Mucosa of descending colon (tissue), 3 donors: ENCODE results near the gene NIP7. TPM values are rescaled to one million over a fixed set of nuclear protein-coding genes. Genes with fewer than 3 reads are reported as not detected.

Source experiments
- ATAC-seq: fragments of 200-7000 bp; cut with Tn5 transposase; one replicate; pipeline ENCODE4 v1.9.1; 2020; ENCODE audit warnings: mild to moderate bottlenecking, moderate library complexity
- DNase-seq, 3 donors: peaks; one replicate each; pipeline ENCODE4 v3.0.0-alpha.2; 2020
- H3K36me3 ChIP-seq: fragments of 200-600 bp; one replicate; pipeline ENCODE4 v1.8.0; 2021; ENCODE audit warnings: low read depth, mild to moderate bottlenecking
- H3K4me1 ChIP-seq: fragments of 200-600 bp; one replicate; pipeline ENCODE4 v1.8.0; 2021; ENCODE audit warnings: low read depth, mild to moderate bottlenecking
- H3K4me3 ChIP-seq: fragments of 200-600 bp; one replicate; pipeline ENCODE4 v1.8.0; 2021; ENCODE audit warnings: mild to moderate bottlenecking
- H3K9me3 ChIP-seq: fragments of 200-600 bp; one replicate; pipeline ENCODE4 v1.8.0; 2021; ENCODE audit warnings: mild to moderate bottlenecking
- intact Hi-C, 2 donors: fragments of 100-400 bp; cut with DNase I in 1 of 2; cut with micrococcal nuclease in 1 of 2; formaldehyde crosslinking; loops; one replicate each; pipeline versions ENCODE4 v1.11.0 to v1.11.1; 2022; cut with DNase I, micrococcal nuclease
- total RNA-seq, 3 donors: library from RNA; stranded (reverse); fragmentation: NEBNext Ultra II Directional in 2 of 3; extraction: Animal tissue kit (Norgen Biotek cat#: 25700) in 2 of 3; gene quantifications; one replicate each; pipeline versions ENCODE4 v1.2.1 to v1.2.4, GENCODE V29; 2021 to 2023
- TF ChIP-seq, protein P1 (sequence below): fragments of 200-600 bp; IDR thresholded peaks from one replicate; pipeline ENCODE4 v1.8.0; 2022; ENCODE audit warnings: antibody characterized with exemption, mild to moderate bottlenecking
- donor health status: DM: no; HTN: no; CAD: no; lungs with moderate emphysema.
- donor health status: DM: no; HTN: no; CAD: no.
- donor health status: DM: no; HTN: yes; CAD: no.

The NIP7 gene
- total RNA-seq, 3 donors from 2014 or later = 20.1 to 25.1 (median 22.4) TPM

DNA sequence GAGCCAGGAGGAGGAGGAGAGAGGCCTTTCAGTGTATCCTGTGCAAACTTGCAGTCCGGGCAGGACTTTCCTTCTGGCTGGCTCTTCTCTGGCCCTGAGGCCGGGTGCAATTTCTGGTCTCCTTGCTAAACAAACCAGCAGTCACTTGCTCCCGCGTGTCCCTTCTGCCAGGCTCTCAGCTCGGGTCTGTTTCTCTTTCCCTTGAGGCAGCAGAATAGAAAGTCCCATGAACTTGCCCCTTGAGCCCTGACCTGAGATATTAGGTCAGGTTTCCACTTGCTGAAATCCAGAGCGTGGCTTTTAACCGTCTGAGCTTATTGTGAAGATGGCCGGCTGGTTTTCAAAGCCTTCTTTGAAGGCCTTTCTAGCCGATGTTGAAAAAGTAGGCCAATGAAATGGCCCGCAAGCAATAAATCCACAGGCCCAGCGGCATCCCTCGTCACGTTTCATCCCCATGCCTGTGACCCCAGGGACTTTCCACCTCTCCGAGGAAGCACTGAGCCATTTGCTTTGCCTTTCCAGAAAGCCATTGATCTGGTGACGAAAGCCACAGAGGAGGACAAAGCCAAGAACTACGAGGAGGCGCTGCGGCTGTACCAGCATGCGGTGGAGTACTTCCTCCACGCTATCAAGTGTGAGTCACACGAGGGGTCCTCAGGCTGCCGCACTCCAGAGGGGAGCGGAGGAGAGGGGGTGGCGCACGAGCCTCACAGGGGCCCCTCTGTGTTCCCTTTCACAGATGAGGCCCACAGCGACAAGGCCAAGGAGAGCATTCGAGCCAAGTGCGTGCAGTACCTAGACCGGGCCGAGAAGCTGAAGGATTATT, 23.9 kb upstream of the NIP7 start:
- DNase-seq (no peak), ATAC-seq (no peak)
- intact Hi-C loops = no loop called here
- H3K9me3 ChIP-seq = no peaks in the 10 kb centered on the region
- H3K4me3 ChIP-seq = no peak overlapping the region
- peaks cover 10% of the 10 kb centered on the region for H3K36me3 ChIP-seq
- TF ChIP-seq, protein P1, sequence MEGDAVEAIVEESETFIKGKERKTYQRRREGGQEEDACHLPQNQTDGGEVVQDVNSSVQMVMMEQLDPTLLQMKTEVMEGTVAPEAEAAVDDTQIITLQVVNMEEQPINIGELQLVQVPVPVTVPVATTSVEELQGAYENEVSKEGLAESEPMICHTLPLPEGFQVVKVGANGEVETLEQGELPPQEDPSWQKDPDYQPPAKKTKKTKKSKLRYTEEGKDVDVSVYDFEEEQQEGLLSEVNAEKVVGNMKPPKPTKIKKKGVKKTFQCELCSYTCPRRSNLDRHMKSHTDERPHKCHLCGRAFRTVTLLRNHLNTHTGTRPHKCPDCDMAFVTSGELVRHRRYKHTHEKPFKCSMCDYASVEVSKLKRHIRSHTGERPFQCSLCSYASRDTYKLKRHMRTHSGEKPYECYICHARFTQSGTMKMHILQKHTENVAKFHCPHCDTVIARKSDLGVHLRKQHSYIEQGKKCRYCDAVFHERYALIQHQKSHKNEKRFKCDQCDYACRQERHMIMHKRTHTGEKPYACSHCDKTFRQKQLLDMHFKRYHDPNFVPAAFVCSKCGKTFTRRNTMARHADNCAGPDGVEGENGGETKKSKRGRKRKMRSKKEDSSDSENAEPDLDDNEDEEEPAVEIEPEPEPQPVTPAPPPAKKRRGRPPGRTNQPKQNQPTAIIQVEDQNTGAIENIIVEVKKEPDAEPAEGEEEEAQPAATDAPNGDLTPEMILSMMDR = no peak
- peaks cover 14% of the 10 kb centered on the region for H3K4me1 ChIP-seq

DNA sequence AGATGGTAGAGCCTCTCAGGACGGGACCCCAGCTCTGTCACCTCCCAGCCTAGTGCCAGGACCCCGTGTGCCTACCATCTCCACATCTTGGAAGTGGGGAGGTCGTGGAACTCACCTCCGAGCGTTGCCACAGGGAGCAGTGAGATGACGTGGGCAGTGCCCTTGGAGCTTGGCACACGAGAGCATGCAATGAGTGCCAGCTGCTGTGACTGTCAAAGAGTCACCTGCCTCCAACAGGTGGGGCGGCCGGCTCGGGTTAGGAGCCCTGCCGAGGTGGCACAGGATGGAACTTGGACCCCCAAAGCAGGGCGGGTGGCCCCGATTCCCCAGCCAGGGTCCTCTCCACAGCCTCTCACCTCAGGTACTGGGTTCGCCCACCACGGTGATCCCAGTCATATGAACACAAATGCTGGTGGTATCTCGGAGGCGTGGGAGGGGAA, 23.0 kb upstream of the NIP7 start:
- intact Hi-C loops = no loop called here
- ATAC-seq = no peak
- TF ChIP-seq, protein P1 = no peak

DNA sequence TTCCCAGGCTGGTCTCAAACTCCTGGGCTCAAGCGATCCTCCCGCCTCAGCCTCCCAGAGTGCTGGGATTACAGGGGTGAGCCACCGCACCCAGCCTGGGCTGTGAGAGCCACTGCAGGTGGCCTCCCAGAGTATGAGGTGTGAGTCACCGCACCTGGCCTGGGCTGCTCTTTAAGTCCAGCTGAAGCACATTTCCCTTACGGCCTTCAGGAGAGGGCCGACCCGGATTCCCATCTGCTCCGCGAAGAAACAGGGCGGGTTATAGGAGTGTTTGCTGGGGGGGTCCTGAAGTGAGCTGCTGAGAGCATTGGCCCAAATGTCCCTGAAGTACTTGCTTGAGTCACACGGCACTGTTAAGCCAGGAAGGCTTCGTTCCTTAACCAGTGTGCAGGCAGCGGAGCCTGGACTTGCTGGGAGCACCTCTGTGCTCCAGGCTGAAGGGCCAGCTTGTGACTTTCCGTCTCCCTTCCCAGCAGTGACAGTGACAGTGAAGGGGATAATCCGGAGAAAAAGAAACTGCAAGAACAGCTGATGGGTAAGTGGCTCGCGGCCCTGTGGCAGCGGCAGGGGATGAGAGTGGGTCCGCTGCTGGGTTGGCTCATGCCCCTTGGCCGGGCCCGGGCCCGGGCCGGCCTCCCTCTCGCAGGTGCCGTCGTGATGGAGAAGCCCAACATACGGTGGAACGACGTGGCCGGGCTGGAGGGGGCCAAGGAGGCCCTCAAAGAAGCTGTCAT, 21.2 kb upstream of the NIP7 start:
- DNase-seq (no peak), ATAC-seq (no peak)
- H3K36me3 ChIP-seq = peaks cover 19% of the 10 kb centered on the region
- H3K4me3 ChIP-seq = no peak overlapping the region
- no peaks in the 10 kb centered on the region for H3K4me1 ChIP-seq
- intact Hi-C loops = no loop called here
- TF ChIP-seq, protein P1 = no peak
- H3K9me3 ChIP-seq = no peaks in the 10 kb centered on the region

More for the DNA sequence above, 23.0 kb upstream of the NIP7 start:
- no peak for DNase-seq
- Histone ChIP-seq H3K9me3 (no peaks in the 10 kb centered on the region), H3K4me1 (peaks cover 12% of the 10 kb centered on the region), H3K4me3 (no peak overlapping the region), H3K36me3 (peaks cover 19% of the 10 kb centered on the region)

DNA sequence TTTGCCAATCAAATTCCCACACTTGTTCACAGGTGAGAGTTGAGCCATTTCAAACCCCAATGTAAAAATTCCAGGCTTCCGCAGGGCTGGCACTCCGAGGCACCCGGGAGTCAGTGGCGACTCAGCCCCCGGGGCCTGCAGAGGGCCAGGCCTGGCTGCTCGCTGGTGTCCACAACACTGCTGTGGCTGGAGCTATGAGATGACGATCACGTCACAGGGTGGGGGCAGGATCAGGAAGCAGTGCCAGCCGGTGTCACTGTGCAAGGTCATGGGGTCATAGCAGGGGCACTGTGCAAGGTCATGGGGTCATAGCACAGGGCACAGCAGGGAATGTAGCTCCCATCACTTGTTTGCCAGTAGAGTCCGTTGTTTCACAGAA, 20.7 kb upstream of the NIP7 start:
- H3K9me3 ChIP-seq = no peaks in the 10 kb centered on the region
- H3K36me3 ChIP-seq = peaks cover 21% of the 10 kb centered on the region
- intact Hi-C loops = no loop called here
- peaks cover under 1% of the 10 kb centered on the region for H3K4me1 ChIP-seq
- no peak for ATAC-seq
- no peak overlapping the region for H3K4me3 ChIP-seq
- DNase-seq = no peak
- TF ChIP-seq, protein P1 = no peak

DNA sequence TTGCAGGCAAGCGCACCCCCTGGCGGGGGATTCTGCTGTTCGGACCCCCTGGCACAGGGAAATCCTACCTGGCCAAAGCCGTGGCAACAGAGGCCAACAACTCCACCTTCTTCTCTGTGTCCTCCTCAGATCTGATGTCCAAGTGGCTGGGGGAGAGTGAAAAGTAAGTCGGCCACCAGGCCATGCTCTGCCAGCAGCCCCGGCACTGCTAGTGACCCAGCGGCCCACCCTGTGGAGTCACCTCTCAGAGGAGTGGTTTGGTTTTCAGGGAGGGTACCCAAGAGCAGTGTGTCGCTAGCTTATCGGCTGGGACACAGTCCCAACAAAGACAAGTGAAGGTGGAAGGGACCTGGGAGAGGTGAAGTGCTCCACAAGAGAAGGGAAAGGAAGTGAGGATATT, 20.2 kb upstream of the NIP7 start:
- peaks cover 23% of the 10 kb centered on the region for H3K36me3 ChIP-seq
- no peaks in the 10 kb centered on the region for H3K9me3 ChIP-seq
- TF ChIP-seq, protein P1 = no peak
- ATAC-seq (no peak), DNase-seq (no peak)
- intact Hi-C loops = no loop called here
- H3K4me1 ChIP-seq = peaks cover 6% of the 10 kb centered on the region
- H3K4me3 ChIP-seq = no peak overlapping the region
